Cardiac muscle cell (in vitro differentiated cells and primary cell): ENCODE results near the gene CEP131. TPM values are rescaled to one million over a fixed set of nuclear protein-coding genes. Genes with fewer than 3 reads are reported as not detected.
A peak's percentile ranks its signal among the peaks of the same experiment; 100 is the strongest.

Experiments
- DNase-seq, 2 donors: peaks; one replicate each; pipeline versions ENCODE4 v3.0.0 to v3.0.0-alpha.2; 2010 to 2017; ENCODE audit warnings: low read depth in 1 of 2, low spot score in 1 of 2
- H3K27ac ChIP-seq: fragments of 200-600 bp; sonication (generic); 2 replicates; pipeline ENCODE4 v1.5.1; 2016
- H3K27me3 ChIP-seq: fragments of 200-600 bp; sonication (generic); 2 replicates; pipeline ENCODE4 v1.6.0; 2016; ENCODE audit warnings: control low read depth
- H3K36me3 ChIP-seq: fragments of 200-600 bp; sonication (generic); 2 replicates; pipeline ENCODE4 v1.5.1; 2016; ENCODE audit warnings: control low read depth
- H3K4me1 ChIP-seq: fragments of 200-600 bp; sonication (generic); 2 replicates; pipeline ENCODE4 v1.8.1; 2017; ENCODE audit warnings: low read depth, mild to moderate bottlenecking, mixed run types
- H3K4me3 ChIP-seq: fragments of 200-600 bp; sonication (generic); 2 replicates; pipeline ENCODE4 v1.5.1; 2016; ENCODE audit warnings: mild to moderate bottlenecking
- H3K9me3 ChIP-seq: fragments of 200-600 bp; sonication (generic); 2 replicates; pipeline ENCODE4 v1.5.1; 2017; ENCODE audit warnings: low read depth, mild to moderate bottlenecking, control low read depth
- CTCF ChIP-seq: IDR thresholded peaks from 2 replicates; pipeline ENCODE4 v1.5.1; 2012; ENCODE audit warnings: low read depth, mild to moderate bottlenecking, low read length
- polyA plus RNA-seq: library from polyadenylated mRNA; unstranded; fragments of >200 nt; fragmentation: Nextera tagmentation; extraction: Ambion mirVana; gene quantifications from 2 replicates; pipeline ENCODE4 v1.2.1, GENCODE V29; 2016
- total RNA-seq: library from RNA; depleted of rRNA; stranded (reverse); fragments of >200 nt; gene quantifications from 2 replicates; pipeline ENCODE4 v1.2.3, GENCODE V29; 2016

The CEP131 gene
- total and polyA plus RNA-seq, 2 experiments from 2014 or later: 29.2 to 37.0 TPM

GRCh38 chr17:81232616-81233241 is 10.0 kb upstream of the CEP131 start:
- Histone ChIP-seq H3K27ac (no peak overlapping the region), H3K4me3 (no peak overlapping the region)

DNA sequence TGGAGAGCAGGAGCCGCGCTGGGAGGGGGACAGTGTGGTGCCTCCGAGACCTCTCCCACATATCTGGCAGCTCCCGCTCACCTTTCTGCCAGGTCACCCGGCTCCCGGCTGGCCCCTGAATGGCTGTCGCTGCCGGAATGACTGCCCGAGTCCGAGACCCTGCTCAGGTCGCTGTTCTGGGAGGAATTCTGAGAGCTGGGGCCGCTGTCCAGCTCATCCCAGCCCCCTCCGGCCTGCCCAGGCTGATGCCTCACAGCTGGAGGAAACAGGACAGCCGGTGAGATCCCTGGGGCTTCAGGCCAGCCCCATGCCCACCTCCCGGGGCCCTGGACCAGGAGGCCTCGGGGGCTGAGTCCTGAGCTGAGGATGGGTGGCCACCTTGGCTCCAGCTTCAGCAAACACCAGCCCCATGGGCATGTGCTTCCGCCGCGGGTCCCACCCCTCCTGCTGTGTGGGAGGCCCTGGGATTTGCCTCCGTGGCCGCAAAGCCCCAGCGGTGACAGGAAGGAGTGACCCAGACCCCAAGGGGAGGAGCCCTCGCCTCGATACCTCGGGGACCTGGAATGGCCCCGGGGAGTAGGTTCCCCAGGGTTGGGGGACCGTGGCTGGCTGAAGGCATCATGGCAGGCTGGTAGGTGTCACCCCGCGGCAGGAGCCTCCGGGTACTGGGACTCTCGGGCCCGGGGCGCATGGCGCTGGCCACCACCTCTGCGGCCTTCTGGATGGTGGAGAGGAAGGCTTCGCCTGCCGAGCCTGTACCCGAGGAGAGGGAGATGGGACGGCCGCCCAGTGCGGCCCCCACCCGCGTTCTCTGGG is 9.2 kb upstream of the CEP131 start:
- H3K27ac ChIP-seq: no peak overlapping the region
- no peak for DNase-seq
- no peak overlapping the region for H3K4me3 ChIP-seq
- H3K36me3 ChIP-seq: peaks cover 6% of the 10 kb centered on the region
- no peaks in the 10 kb centered on the region for H3K27me3 ChIP-seq
- TF ChIP-seq CTCF: no peak
- H3K4me1 ChIP-seq: peaks cover 15% of the 10 kb centered on the region
- H3K9me3 ChIP-seq: no peaks in the 10 kb centered on the region

More at GRCh38 chr17:81232616-81233241, 10.0 kb upstream of the CEP131 start:
- TF ChIP-seq CTCF: no peak
- Histone ChIP-seq H3K4me1 (peaks cover 18% of the 10 kb centered on the region), H3K27me3 (no peaks in the 10 kb centered on the region), H3K36me3 (peaks cover 6% of the 10 kb centered on the region), H3K9me3 (no peaks in the 10 kb centered on the region)
- DNase-seq: peak in 1 of 2 donors; percentile 29

DNA sequence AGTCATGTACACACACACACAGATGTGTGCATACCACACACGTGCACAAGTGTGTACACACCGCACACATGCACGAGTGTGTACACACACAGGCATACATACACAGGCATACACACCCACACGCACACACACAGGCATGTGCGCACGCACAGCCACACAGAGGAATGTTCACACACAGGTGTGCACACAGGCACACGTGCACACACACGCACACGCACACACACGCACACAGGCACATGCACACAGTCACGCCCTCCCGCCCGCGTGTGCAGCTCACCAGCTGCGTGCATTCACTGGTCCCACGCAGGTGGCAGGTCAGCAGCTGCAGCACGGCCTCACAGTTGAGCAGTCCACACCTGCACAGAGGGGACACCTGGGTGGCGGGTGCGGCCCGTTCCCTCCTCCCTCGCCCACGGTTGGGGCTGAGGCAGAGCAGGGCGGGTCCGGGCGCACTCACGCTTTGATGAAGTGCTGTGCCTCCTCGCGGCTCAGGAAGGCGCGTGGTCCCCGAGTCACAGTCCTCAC is 8.4 kb upstream of the CEP131 start:
- H3K36me3 ChIP-seq: peaks cover 6% of the 10 kb centered on the region
- peaks cover 15% of the 10 kb centered on the region for H3K4me1 ChIP-seq
- DNase-seq: no peak
- TF ChIP-seq CTCF: no peak
- no peaks in the 10 kb centered on the region for H3K27me3 ChIP-seq
- H3K4me3 ChIP-seq: no peak overlapping the region
- no peak overlapping the region for H3K27ac ChIP-seq
- no peaks in the 10 kb centered on the region for H3K9me3 ChIP-seq

GRCh38 chr17:81230043-81230820 is 7.5 kb upstream of the CEP131 start:
- peak; percentile 32 for TF ChIP-seq CTCF
- H3K27me3 ChIP-seq: no peaks in the 10 kb centered on the region
- no peaks in the 10 kb centered on the region for H3K9me3 ChIP-seq
- no peak overlapping the region for H3K27ac ChIP-seq
- no peak overlapping the region for H3K4me3 ChIP-seq
- peaks cover 6% of the 10 kb centered on the region for H3K36me3 ChIP-seq
- no peak for DNase-seq
- peaks cover 15% of the 10 kb centered on the region for H3K4me1 ChIP-seq

GRCh38 chr17:81229666-81229920 is 6.8 kb upstream of the CEP131 start:
- H3K4me3 ChIP-seq: no peak overlapping the region
- no peak for DNase-seq
- no peaks in the 10 kb centered on the region for H3K27me3 ChIP-seq
- H3K36me3 ChIP-seq: peaks cover 6% of the 10 kb centered on the region
- TF ChIP-seq CTCF: no peak
- H3K4me1 ChIP-seq: peaks cover 11% of the 10 kb centered on the region
- no peak overlapping the region for H3K27ac ChIP-seq
- no peaks in the 10 kb centered on the region for H3K9me3 ChIP-seq
